Neural progenitor cell (in vitro differentiated cells): Measurements from ENCODE around the gene NRTN. TPM values are rescaled to one million over a fixed set of nuclear protein-coding genes. Genes with fewer than 3 reads are reported as not detected.

Source experiments
- DNase-seq: peaks from one replicate; pipeline ENCODE4 v3.0.0-alpha.2; 2016; ENCODE audit warnings: low spot score
- H2AFZ ChIP-seq: fragments of 200-600 bp; sonication (generic); replicated peaks from 2 replicates; pipeline ENCODE4 v1.6.1; 2016; ENCODE audit warnings: antibody characterized with exemption
- H3F3A ChIP-seq: fragments of 200-600 bp; sonication (generic); 2 replicates; pipeline ENCODE4 v1.6.1; 2016; ENCODE audit warnings: antibody characterized with exemption, low read depth
- H3K27ac ChIP-seq: fragments of 200-600 bp; sonication (generic); 2 replicates; pipeline ENCODE4 v1.5.1; 2016; ENCODE audit warnings: mild to moderate bottlenecking
- H3K27me3 ChIP-seq: fragments of 200-600 bp; sonication (generic); 2 replicates; pipeline ENCODE4 v1.6.1; 2016; ENCODE audit warnings: mild to moderate bottlenecking, moderate library complexity
- H3K36me3 ChIP-seq: fragments of 200-600 bp; sonication (generic); 2 replicates; pipeline ENCODE4 v1.5.1; 2016
- H3K4me1 ChIP-seq: fragments of 200-600 bp; sonication (generic); 2 replicates; pipeline ENCODE4 v1.6.1; 2016; ENCODE audit warnings: mixed run types
- H3K4me2 ChIP-seq: fragments of 200-600 bp; sonication (generic); 2 replicates; pipeline ENCODE4 v1.6.1; 2016
- H3K4me3 ChIP-seq: fragments of 200-600 bp; sonication (generic); 2 replicates; pipeline ENCODE4 v1.5.1; 2016
- H3K79me2 ChIP-seq: fragments of 200-600 bp; sonication (generic); 2 replicates; pipeline ENCODE4 v1.6.1; 2016; ENCODE audit warnings: low read depth
- H3K9ac ChIP-seq: fragments of 200-600 bp; sonication (generic); 2 replicates; pipeline ENCODE4 v1.6.1; 2016
- H3K9me3 ChIP-seq: fragments of 200-600 bp; sonication (generic); 2 replicates; pipeline ENCODE4 v1.5.1; 2016; ENCODE audit warnings: low read depth
- H4K20me1 ChIP-seq: fragments of 200-600 bp; sonication (generic); 2 replicates; pipeline ENCODE4 v1.6.1; 2016; ENCODE audit warnings: low read depth
- H3K27ac Mint-ChIP-seq: 3 replicates; pipeline ENCODE4 v1.8.0; 2021; ENCODE audit warnings: mixed read lengths
- H3K27me3 Mint-ChIP-seq: 2 replicates; pipeline ENCODE4 v1.8.0; 2022; ENCODE audit warnings: low read depth, mild to moderate bottlenecking, inconsistent platforms, moderate library complexity, mixed read lengths; ENCODE audit not compliant: insufficient read depth
- H3K36me3 Mint-ChIP-seq: 3 replicates; pipeline ENCODE4 v1.8.0; 2021; ENCODE audit warnings: mixed read lengths
- H3K4me1 Mint-ChIP-seq: 3 replicates; pipeline ENCODE4 v1.8.0; 2021; ENCODE audit warnings: mixed read lengths
- H3K4me3 Mint-ChIP-seq: 3 replicates; pipeline ENCODE4 v1.8.0; 2021; ENCODE audit warnings: mild to moderate bottlenecking, moderate library complexity, mixed read lengths
- H3K9me3 Mint-ChIP-seq: 3 replicates; pipeline ENCODE4 v1.8.0; 2020; ENCODE audit warnings: mixed read lengths
- EZH2 ChIP-seq: fragments of 200-600 bp; sonication (generic); IDR thresholded peaks from 2 replicates; pipeline ENCODE4 v1.6.1; 2017; ENCODE audit warnings: antibody characterized with exemption, mild to moderate bottlenecking, moderate library complexity
- EZH2phosphoT487 ChIP-seq: fragments of 200-600 bp; sonication (generic); IDR thresholded peaks from 2 replicates; pipeline ENCODE4 v1.6.1; 2017; ENCODE audit warnings: antibody characterized with exemption
- total RNA-seq: library from RNA; depleted of rRNA; stranded (reverse); fragments of >200 nt; gene quantifications from 2 replicates; pipeline ENCODE4 v1.2.3, GENCODE V29; 2015; ENCODE audit warnings: low replicate concordance
- TF ChIP-seq, protein P1 (sequence below): fragments of 200-600 bp; sonication (generic); IDR thresholded peaks from 2 replicates; pipeline ENCODE4 v1.5.1; 2017; ENCODE audit warnings: antibody characterized with exemption, mild to moderate bottlenecking

The NRTN gene
- total RNA-seq, 1 donor from 2014 or later: 2.4 TPM

GRCh38 chr19:5822181-5822844 is 17.4 kb downstream of the NRTN start:
- no peak overlapping the region for H3K4me3 ChIP-seq
- Mint-ChIP-seq H3K4me3 (no peak overlapping the region), H3K9me3 (no peaks in the 10 kb centered on the region), H3K27ac (no peak overlapping the region), H3K4me1 (peaks cover 4% of the 10 kb centered on the region), H3K36me3 (no peaks in the 10 kb centered on the region), H3K27me3 (peaks cover 11% of the 10 kb centered on the region)
- H3F3A ChIP-seq: peaks cover 12% of the 10 kb centered on the region
- no peak for TF ChIP-seq EZH2
- TF ChIP-seq, protein P1, sequence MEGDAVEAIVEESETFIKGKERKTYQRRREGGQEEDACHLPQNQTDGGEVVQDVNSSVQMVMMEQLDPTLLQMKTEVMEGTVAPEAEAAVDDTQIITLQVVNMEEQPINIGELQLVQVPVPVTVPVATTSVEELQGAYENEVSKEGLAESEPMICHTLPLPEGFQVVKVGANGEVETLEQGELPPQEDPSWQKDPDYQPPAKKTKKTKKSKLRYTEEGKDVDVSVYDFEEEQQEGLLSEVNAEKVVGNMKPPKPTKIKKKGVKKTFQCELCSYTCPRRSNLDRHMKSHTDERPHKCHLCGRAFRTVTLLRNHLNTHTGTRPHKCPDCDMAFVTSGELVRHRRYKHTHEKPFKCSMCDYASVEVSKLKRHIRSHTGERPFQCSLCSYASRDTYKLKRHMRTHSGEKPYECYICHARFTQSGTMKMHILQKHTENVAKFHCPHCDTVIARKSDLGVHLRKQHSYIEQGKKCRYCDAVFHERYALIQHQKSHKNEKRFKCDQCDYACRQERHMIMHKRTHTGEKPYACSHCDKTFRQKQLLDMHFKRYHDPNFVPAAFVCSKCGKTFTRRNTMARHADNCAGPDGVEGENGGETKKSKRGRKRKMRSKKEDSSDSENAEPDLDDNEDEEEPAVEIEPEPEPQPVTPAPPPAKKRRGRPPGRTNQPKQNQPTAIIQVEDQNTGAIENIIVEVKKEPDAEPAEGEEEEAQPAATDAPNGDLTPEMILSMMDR: no peak
- no peak for TF ChIP-seq EZH2phosphoT487
- peaks cover 4% of the 10 kb centered on the region for H3K4me1 ChIP-seq
- H2AFZ ChIP-seq: no peak overlapping the region
- H3K9ac ChIP-seq: no peak overlapping the region
- H3K27me3 ChIP-seq: no peaks in the 10 kb centered on the region
- H3K27ac ChIP-seq: no peak overlapping the region
- peaks cover 5% of the 10 kb centered on the region for H4K20me1 ChIP-seq
- no peaks in the 10 kb centered on the region for H3K79me2 ChIP-seq
- no peak for DNase-seq
- H3K9me3 ChIP-seq: no peaks in the 10 kb centered on the region
- H3K4me2 ChIP-seq: no peak overlapping the region
- H3K36me3 ChIP-seq: no peaks in the 10 kb centered on the region

- no peak overlapping the region for H3K4me2 ChIP-seq
- no peak overlapping the region for H2AFZ ChIP-seq
- Mint-ChIP-seq H3K4me3 (peak overlapping the region; percentile 57), H3K9me3 (no peaks in the 10 kb centered on the region), H3K36me3 (no peaks in the 10 kb centered on the region), H3K27me3 (peaks cover 13% of the 10 kb centered on the region), H3K4me1 (peaks cover 8% of the 10 kb centered on the region), H3K27ac (no peak overlapping the region)
- peaks cover 5% of the 10 kb centered on the region for H4K20me1 ChIP-seq
- DNase-seq: no peak
- H3K4me1 ChIP-seq: peaks cover 4% of the 10 kb centered on the region
- no peaks in the 10 kb centered on the region for H3K27me3 ChIP-seq
- peaks cover 21% of the 10 kb centered on the region for H3F3A ChIP-seq
- no peaks in the 10 kb centered on the region for H3K36me3 ChIP-seq
- H3K9me3 ChIP-seq: no peaks in the 10 kb centered on the region
- H3K27ac ChIP-seq: no peak overlapping the region
- H3K4me3 ChIP-seq: no peak overlapping the region
- H3K79me2 ChIP-seq: no peaks in the 10 kb centered on the region
- TF ChIP-seq EZH2phosphoT487 (no peak), EZH2 (no peak)
- TF ChIP-seq, protein P1: no peak
- H3K9ac ChIP-seq: no peak overlapping the region
These were observed 18.9 kb downstream of the NRTN start for GRCh38 chr19:5823579-5824281.

DNA sequence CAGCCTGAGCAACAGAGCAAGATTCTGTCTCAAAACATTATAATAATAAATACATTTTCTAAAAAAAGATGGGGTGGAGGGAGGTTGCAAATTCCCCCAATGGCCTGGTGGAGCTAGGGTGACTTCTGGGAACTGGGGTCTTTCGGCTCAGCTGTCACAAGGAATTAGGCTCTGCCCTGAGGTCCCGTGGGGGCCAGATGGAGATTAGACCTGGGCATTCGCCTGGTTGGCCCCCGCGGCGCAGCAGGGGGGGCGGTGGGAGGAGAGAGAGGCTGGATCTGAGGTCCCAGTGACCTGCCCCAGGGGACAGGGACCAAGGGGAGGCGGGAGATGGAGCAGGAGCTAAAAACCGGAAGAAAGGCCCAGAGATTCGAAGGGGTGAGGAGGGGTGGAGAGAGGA is 19.9 kb downstream of the NRTN start:
- no peaks in the 10 kb centered on the region for H3K36me3 ChIP-seq
- no peaks in the 10 kb centered on the region for H3K27me3 ChIP-seq
- H3K27me3 Mint-ChIP-seq: peaks cover 13% of the 10 kb centered on the region
- peaks cover 5% of the 10 kb centered on the region for H4K20me1 ChIP-seq
- no peaks in the 10 kb centered on the region for H3K79me2 ChIP-seq
- H3K27ac ChIP-seq: no peak overlapping the region
- TF ChIP-seq EZH2phosphoT487 (no peak), EZH2 (no peak)
- TF ChIP-seq, protein P1: no peak
- no peak overlapping the region for H2AFZ ChIP-seq
- H3K4me2 ChIP-seq: no peak overlapping the region
- DNase-seq: no peak
- H3K27ac Mint-ChIP-seq: no peak overlapping the region
- H3K4me3 ChIP-seq: no peak overlapping the region
- H3K4me3 Mint-ChIP-seq: no peak overlapping the region
- no peak overlapping the region for H3K9ac ChIP-seq
- no peaks in the 10 kb centered on the region for H3K9me3 Mint-ChIP-seq
- H3F3A ChIP-seq: peaks cover 21% of the 10 kb centered on the region
- no peaks in the 10 kb centered on the region for H3K9me3 ChIP-seq
- H3K4me1 Mint-ChIP-seq: peaks cover 8% of the 10 kb centered on the region
- no peaks in the 10 kb centered on the region for H3K36me3 Mint-ChIP-seq
- H3K4me1 ChIP-seq: peaks cover 4% of the 10 kb centered on the region
